HFFc6 (cell line): ENCODE measurements around the gene SEMA5B. TPM values are rescaled to one million over a fixed set of nuclear protein-coding genes. Genes with fewer than 3 reads are reported as not detected.

Source experiments
- DNase-seq: peaks from one replicate; pipeline ENCODE4 v3.0.0-alpha.2; 2018
- H3K27ac Mint-ChIP-seq: 2 replicates; pipeline ENCODE4 v1.8.0; 2020; ENCODE audit warnings: mild to moderate bottlenecking, mixed read lengths
- H3K27me3 Mint-ChIP-seq: 2 replicates; pipeline ENCODE4 v1.8.0; 2021; ENCODE audit warnings: mild to moderate bottlenecking, moderate library complexity, mixed read lengths; ENCODE audit not compliant: insufficient read depth
- H3K36me3 Mint-ChIP-seq: 2 replicates; pipeline ENCODE4 v1.8.0; 2021; ENCODE audit warnings: low read depth, mixed read lengths
- H3K4me1 Mint-ChIP-seq: 2 replicates; pipeline ENCODE4 v1.8.0; 2020; ENCODE audit warnings: low read depth, mixed read lengths
- H3K4me3 Mint-ChIP-seq: 2 replicates; pipeline ENCODE4 v1.8.0; 2020; ENCODE audit warnings: mild to moderate bottlenecking, moderate library complexity, mixed read lengths
- H3K9me3 Mint-ChIP-seq: 2 replicates; pipeline ENCODE4 v1.8.0; 2020; ENCODE audit warnings: mild to moderate bottlenecking, mixed read lengths
- CTCF ChIP-seq: fragments of 200-600 bp; sonication (generic); IDR thresholded peaks from 2 replicates; pipeline ENCODE4 v1.5.0; 2021; ENCODE audit warnings: antibody characterized with exemption, mild to moderate bottlenecking
- total RNA-seq, 6 experiments: library from RNA; stranded (reverse); fragmentation: NEBNext Ultra II Directional; extraction: Animal tissue kit (Norgen Biotek cat#: 25700); gene quantifications; 2 replicates in 1 of 6; 3 replicates in 5 of 6; pipeline ENCODE4 v1.2.3, GENCODE V29; 2021

Gene SEMA5B
- total RNA-seq, 6 experiments from 2014 or later = not detected

- Mint-ChIP-seq H3K4me3 (no peak overlapping the region), H3K27ac (no peak overlapping the region), H3K27me3 (peaks cover 22% of the 10 kb centered on the region), H3K9me3 (no peaks in the 10 kb centered on the region), H3K36me3 (no peaks in the 10 kb centered on the region), H3K4me1 (no peaks in the 10 kb centered on the region)
- no peak for DNase-seq
- no peak for TF ChIP-seq CTCF
Measured at GRCh38 chr3:122940628-122941086, 86.9 kb downstream of the SEMA5B start.

GRCh38 chr3:122938783-122939425, 88.7 kb downstream of the SEMA5B start:
- no peaks in the 10 kb centered on the region for H3K9me3 Mint-ChIP-seq
- TF ChIP-seq CTCF = no peak
- H3K27me3 Mint-ChIP-seq = peaks cover 27% of the 10 kb centered on the region
- no peaks in the 10 kb centered on the region for H3K36me3 Mint-ChIP-seq
- no peak for DNase-seq
- H3K4me3 Mint-ChIP-seq = no peak overlapping the region
- H3K4me1 Mint-ChIP-seq = no peaks in the 10 kb centered on the region
- H3K27ac Mint-ChIP-seq = no peak overlapping the region

GRCh38 chr3:122937745-122938144, 89.8 kb downstream of the SEMA5B start:
- no peak for TF ChIP-seq CTCF
- Mint-ChIP-seq H3K4me3 (no peak overlapping the region), H3K36me3 (no peaks in the 10 kb centered on the region), H3K9me3 (no peaks in the 10 kb centered on the region), H3K27me3 (peaks cover 35% of the 10 kb centered on the region), H3K27ac (no peak overlapping the region), H3K4me1 (no peaks in the 10 kb centered on the region)
- DNase-seq = no peak

- no peaks in the 10 kb centered on the region for H3K4me1 Mint-ChIP-seq
- TF ChIP-seq CTCF = no peak
- no peaks in the 10 kb centered on the region for H3K36me3 Mint-ChIP-seq
- H3K9me3 Mint-ChIP-seq = no peaks in the 10 kb centered on the region
- H3K4me3 Mint-ChIP-seq = no peak overlapping the region
- DNase-seq = no peak
- H3K27me3 Mint-ChIP-seq = peaks cover 36% of the 10 kb centered on the region
- no peak overlapping the region for H3K27ac Mint-ChIP-seq
Measured at GRCh38 chr3:122936986-122937385, 90.6 kb downstream of the SEMA5B start.

GRCh38 chr3:122936335-122936734, 91.2 kb downstream of the SEMA5B start:
- H3K4me3 Mint-ChIP-seq = no peak overlapping the region
- H3K36me3 Mint-ChIP-seq = no peaks in the 10 kb centered on the region
- no peak for DNase-seq
- TF ChIP-seq CTCF = no peak
- no peaks in the 10 kb centered on the region for H3K4me1 Mint-ChIP-seq
- H3K27ac Mint-ChIP-seq = no peak overlapping the region
- H3K27me3 Mint-ChIP-seq = peaks cover 36% of the 10 kb centered on the region
- no peaks in the 10 kb centered on the region for H3K9me3 Mint-ChIP-seq

GRCh38 chr3:122934251-122934650, 93.3 kb downstream of the SEMA5B start:
- Mint-ChIP-seq H3K4me3 (no peak overlapping the region), H3K4me1 (no peaks in the 10 kb centered on the region), H3K27ac (no peak overlapping the region), H3K9me3 (no peaks in the 10 kb centered on the region), H3K27me3 (peaks cover 36% of the 10 kb centered on the region), H3K36me3 (no peaks in the 10 kb centered on the region)
- TF ChIP-seq CTCF = no peak
- DNase-seq = no peak
